HEK293 (cell line): ENCODE measurements around the gene GDE1.
"Not testable (repeated sequence)": the region's sequence is repeated elsewhere in the genome, so short reads cannot be mapped to it uniquely, and the experiment has no call there.

Source experiments
- CTCF ChIA-PET: fragments of 350-600 bp; formaldehyde crosslinking; extraction: SDS; loops from one replicate; lab custom pipeline; 2021; ENCODE audit warnings: antibody characterized with exemption; lab: Yijun Ruan, JAX
- POLR2A ChIA-PET: fragments of 300-600 bp; formaldehyde crosslinking; extraction: SDS; loops from one replicate; lab custom pipeline; 2020; ENCODE audit warnings: antibody characterized with exemption, inconsistent platforms; lab: Yijun Ruan, JAX
- H3K27ac ChIP-seq: fragments of 200-500 bp; sonication (Bioruptor generic); 2 replicates; pipeline ENCODE4 v1.5.1; 2014; ENCODE audit warnings: low read depth, low read length, control low read depth, inconsistent platforms; ENCODE audit errors: extremely low read depth
- H3K36me3 ChIP-seq, 2 experiments: fragments of 200-500 bp in 1 of 2; sonication (Bioruptor generic) in 1 of 2; 1 replicate in 1 of 2; 2 replicates in 1 of 2; pipeline ENCODE4 v1.5.1; 2014 to 2017; ENCODE audit warnings: inconsistent platforms in 2 of 2, low read length in 2 of 2; ENCODE audit not compliant: control insufficient read depth in 2 of 2, insufficient read depth in 1 of 2
- H3K4me1 ChIP-seq: fragments of 200-500 bp; sonication (Bioruptor generic); 2 replicates; pipeline ENCODE4 v1.5.1; 2014; ENCODE audit warnings: mild to moderate bottlenecking, low read length, inconsistent platforms; ENCODE audit not compliant: control insufficient read depth, insufficient read depth
- H3K4me3 ChIP-seq: 2 replicates; pipeline ENCODE4 v1.5.1; 2011; ENCODE audit warnings: low read depth, mild to moderate bottlenecking, control low read depth, low read length, moderate library complexity
- H3K9me3 ChIP-seq: fragments of 200-500 bp; sonication (Bioruptor generic); 2 replicates; pipeline ENCODE4 v1.5.1; 2014; ENCODE audit warnings: low read depth, low read length, inconsistent platforms; ENCODE audit not compliant: control insufficient read depth, insufficient read depth
- MZF1 ChIP-seq: fragments of 450-650 bp; formaldehyde crosslinking; IDR thresholded peaks from 2 replicates; pipeline ENCODE4 v1.5.1; 2017; ENCODE audit warnings: missing biosample characterization, missing genetic modification characterization, borderline replicate concordance
- OSR2 ChIP-seq: fragments of 450-650 bp; formaldehyde crosslinking; IDR thresholded peaks from 2 replicates; pipeline ENCODE4 v1.5.1; 2016; ENCODE audit warnings: missing biosample characterization, missing genetic modification characterization
- PRDM1 ChIP-seq: fragments of 450-650 bp; formaldehyde crosslinking; IDR thresholded peaks from 2 replicates; pipeline ENCODE4; 2016; ENCODE audit warnings: missing biosample characterization, missing genetic modification characterization
- TRIM28 ChIP-seq: IDR thresholded peaks from 2 replicates; pipeline ENCODE4 v1.6.1; 2011; ENCODE audit warnings: low read length, control low read depth, borderline replicate concordance
- ZFP69B ChIP-seq: fragments of 450-650 bp; formaldehyde crosslinking; IDR thresholded peaks from 2 replicates; pipeline ENCODE4 v1.5.1; 2016; ENCODE audit warnings: missing biosample characterization, missing genetic modification characterization
- ZIC2 ChIP-seq: fragments of 450-650 bp; formaldehyde crosslinking; IDR thresholded peaks from 2 replicates; pipeline ENCODE4 v1.5.1; 2016; ENCODE audit warnings: missing biosample characterization, missing genetic modification characterization
- ZNF133 ChIP-seq: fragments of 450-650 bp; formaldehyde crosslinking; IDR thresholded peaks from 2 replicates; pipeline ENCODE4 v1.5.1; 2016; ENCODE audit warnings: missing biosample characterization, missing genetic modification characterization
- ZNF174 ChIP-seq: fragments of 450-650 bp; formaldehyde crosslinking; IDR thresholded peaks from 2 replicates; pipeline ENCODE4 v1.5.0; 2017; ENCODE audit warnings: missing biosample characterization, mild to moderate bottlenecking, missing genetic modification characterization
- ZNF19 ChIP-seq: fragments of 450-650 bp; formaldehyde crosslinking; IDR thresholded peaks from 2 replicates; pipeline ENCODE4; 2016; ENCODE audit warnings: missing biosample characterization, missing genetic modification characterization, low read depth
- ZNF23 ChIP-seq: fragments of 450-650 bp; formaldehyde crosslinking; IDR thresholded peaks from 2 replicates; pipeline ENCODE4 v1.5.1; 2016; ENCODE audit warnings: missing biosample characterization, missing genetic modification characterization, borderline replicate concordance
- ZNF292 ChIP-seq: fragments of 450-650 bp; formaldehyde crosslinking; IDR thresholded peaks from 2 replicates; pipeline ENCODE4 v1.5.1; 2016; ENCODE audit warnings: low read depth, missing biosample characterization, missing genetic modification characterization, borderline replicate concordance
- ZNF341 ChIP-seq: fragments of 450-650 bp; formaldehyde crosslinking; IDR thresholded peaks from 2 replicates; pipeline ENCODE4; 2016; ENCODE audit warnings: low read depth, missing biosample characterization, missing genetic modification characterization
- ZNF416 ChIP-seq: fragments of 450-650 bp; formaldehyde crosslinking; IDR thresholded peaks from 2 replicates; pipeline ENCODE4 v1.5.1; 2016; ENCODE audit warnings: missing biosample characterization, missing genetic modification characterization
- ZNF423 ChIP-seq: fragments of 450-650 bp; formaldehyde crosslinking; IDR thresholded peaks from 2 replicates; pipeline ENCODE4 v1.5.1; 2016; ENCODE audit warnings: missing biosample characterization, missing genetic modification characterization
- ZNF501 ChIP-seq: fragments of 450-650 bp; formaldehyde crosslinking; IDR thresholded peaks from 2 replicates; pipeline ENCODE4 v1.5.1; 2016; ENCODE audit warnings: missing biosample characterization, missing genetic modification characterization
- ZNF571 ChIP-seq: fragments of 450-650 bp; formaldehyde crosslinking; IDR thresholded peaks from 2 replicates; pipeline ENCODE4 v1.5.0; 2017; ENCODE audit warnings: missing biosample characterization, missing genetic modification characterization
- ZNF585B ChIP-seq: fragments of 450-650 bp; formaldehyde crosslinking; IDR thresholded peaks from 2 replicates; pipeline ENCODE4 v1.5.1; 2016; ENCODE audit warnings: missing biosample characterization, missing genetic modification characterization
- ZNF624 ChIP-seq: fragments of 450-650 bp; formaldehyde crosslinking; IDR thresholded peaks from 2 replicates; pipeline ENCODE4 v1.5.1; 2017; ENCODE audit warnings: missing biosample characterization, missing genetic modification characterization
- ZNF660 ChIP-seq: fragments of 450-650 bp; IDR thresholded peaks from 2 replicates; pipeline ENCODE4 v1.5.1; 2018; ENCODE audit warnings: missing biosample characterization, mild to moderate bottlenecking, missing genetic modification characterization
- ZNF677 ChIP-seq: fragments of 450-650 bp; IDR thresholded peaks from 2 replicates; pipeline ENCODE4 v1.5.0; 2018; ENCODE audit warnings: missing biosample characterization, mild to moderate bottlenecking, missing genetic modification characterization, moderate library complexity
- ZNF76 ChIP-seq: fragments of 450-650 bp; formaldehyde crosslinking; IDR thresholded peaks from 2 replicates; pipeline ENCODE4; 2016; ENCODE audit warnings: low read depth, missing biosample characterization, missing genetic modification characterization, borderline replicate concordance
- ZNF768 ChIP-seq: fragments of 450-650 bp; formaldehyde crosslinking; IDR thresholded peaks from 2 replicates; pipeline ENCODE4 v1.5.1; 2018; ENCODE audit warnings: missing biosample characterization, mild to moderate bottlenecking, missing genetic modification characterization
- ZNF785 ChIP-seq: fragments of 450-650 bp; formaldehyde crosslinking; IDR thresholded peaks from 2 replicates; pipeline ENCODE4 v1.5.1; 2016; ENCODE audit warnings: missing biosample characterization, missing genetic modification characterization
- ZXDB ChIP-seq: fragments of 450-650 bp; formaldehyde crosslinking; IDR thresholded peaks from 2 replicates; pipeline ENCODE4 v1.5.1; 2016; ENCODE audit warnings: missing biosample characterization, missing genetic modification characterization
- TF ChIP-seq, protein P1 (sequence below): fragments of 450-650 bp; formaldehyde crosslinking; IDR thresholded peaks from 2 replicates; pipeline ENCODE4 v1.5.1; 2016; ENCODE audit warnings: missing biosample characterization, missing genetic modification characterization

The GDE1 gene

DNA sequence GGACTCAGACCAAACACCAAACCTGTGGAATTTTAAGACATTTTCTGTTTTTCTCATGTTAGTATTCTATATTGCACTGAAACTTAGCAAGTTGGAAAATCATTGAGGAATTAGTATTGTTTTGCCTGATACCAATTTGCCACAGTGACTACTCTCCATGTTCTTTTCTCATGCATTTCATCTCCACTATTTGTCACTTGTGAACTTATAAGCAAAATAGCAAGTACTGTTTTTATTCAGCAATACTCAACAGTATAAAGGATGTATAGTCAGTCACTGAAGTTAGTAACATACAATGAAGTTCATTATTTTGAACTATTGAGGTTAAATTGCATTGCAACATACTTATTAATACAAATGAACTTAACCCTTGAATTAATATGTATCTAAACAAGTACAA is 27.8 kb upstream of the GDE1 start (continued):
- TF ChIP-seq ZNF341 (no peak), OSR2 (tag by site-specific recombination) (no peak), ZNF19 (tag by site-specific recombination) (no peak)
- TF ChIP-seq, protein P1, sequence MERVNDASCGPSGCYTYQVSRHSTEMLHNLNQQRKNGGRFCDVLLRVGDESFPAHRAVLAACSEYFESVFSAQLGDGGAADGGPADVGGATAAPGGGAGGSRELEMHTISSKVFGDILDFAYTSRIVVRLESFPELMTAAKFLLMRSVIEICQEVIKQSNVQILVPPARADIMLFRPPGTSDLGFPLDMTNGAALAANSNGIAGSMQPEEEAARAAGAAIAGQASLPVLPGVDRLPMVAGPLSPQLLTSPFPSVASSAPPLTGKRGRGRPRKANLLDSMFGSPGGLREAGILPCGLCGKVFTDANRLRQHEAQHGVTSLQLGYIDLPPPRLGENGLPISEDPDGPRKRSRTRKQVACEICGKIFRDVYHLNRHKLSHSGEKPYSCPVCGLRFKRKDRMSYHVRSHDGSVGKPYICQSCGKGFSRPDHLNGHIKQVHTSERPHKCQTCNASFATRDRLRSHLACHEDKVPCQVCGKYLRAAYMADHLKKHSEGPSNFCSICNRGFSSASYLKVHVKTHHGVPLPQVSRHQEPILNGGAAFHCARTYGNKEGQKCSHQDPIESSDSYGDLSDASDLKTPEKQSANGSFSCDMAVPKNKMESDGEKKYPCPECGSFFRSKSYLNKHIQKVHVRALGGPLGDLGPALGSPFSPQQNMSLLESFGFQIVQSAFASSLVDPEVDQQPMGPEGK = no peak

DNA sequence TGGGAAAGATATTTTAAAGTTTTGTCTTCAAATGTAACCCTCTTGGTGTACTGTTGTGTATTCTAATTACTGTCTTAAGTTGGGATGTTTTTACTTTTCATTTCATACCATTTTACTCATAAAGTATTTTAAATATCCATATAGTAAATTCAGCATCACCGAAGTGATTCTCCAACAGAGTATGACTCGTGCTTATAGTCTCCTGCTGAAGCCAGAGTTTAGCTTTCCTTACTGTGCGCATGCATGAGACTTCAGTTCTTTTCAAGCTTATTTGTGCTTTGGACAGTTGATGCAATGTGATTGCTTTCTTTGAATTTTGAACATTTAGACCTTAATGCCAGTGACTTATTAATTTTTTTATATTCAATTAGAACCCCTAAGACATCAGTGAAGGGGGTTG is 26.2 kb upstream of the GDE1 start:
- Histone ChIP-seq H3K4me1 (no peaks in the 10 kb centered on the region), H3K36me3 (peaks cover 44 to 85% of the 10 kb centered on the region in 2 experiments), H3K9me3 (no peaks in the 10 kb centered on the region), H3K27ac (no peak overlapping the region), H3K4me3 (no peak overlapping the region)
- ChIA-PET POLR2A (no interaction called here), CTCF (interaction anchor here (0.5 kb wide), 1 partner anchor 147 kb away, joined by 3 read pairs; no protein-coding TSS in a partner anchor)
- TF ChIP-seq TRIM28 = no peak
- no peak for TF ChIP-seq ZNF133 (tag by site-specific recombination)
- TF ChIP-seq ZNF416 = no peak
- TF ChIP-seq ZNF23 (tag by site-specific recombination) = no peak
- no peak for TF ChIP-seq ZNF768 (tag by site-specific recombination)
- TF ChIP-seq ZNF423 (tag by site-specific recombination) = no peak

DNA sequence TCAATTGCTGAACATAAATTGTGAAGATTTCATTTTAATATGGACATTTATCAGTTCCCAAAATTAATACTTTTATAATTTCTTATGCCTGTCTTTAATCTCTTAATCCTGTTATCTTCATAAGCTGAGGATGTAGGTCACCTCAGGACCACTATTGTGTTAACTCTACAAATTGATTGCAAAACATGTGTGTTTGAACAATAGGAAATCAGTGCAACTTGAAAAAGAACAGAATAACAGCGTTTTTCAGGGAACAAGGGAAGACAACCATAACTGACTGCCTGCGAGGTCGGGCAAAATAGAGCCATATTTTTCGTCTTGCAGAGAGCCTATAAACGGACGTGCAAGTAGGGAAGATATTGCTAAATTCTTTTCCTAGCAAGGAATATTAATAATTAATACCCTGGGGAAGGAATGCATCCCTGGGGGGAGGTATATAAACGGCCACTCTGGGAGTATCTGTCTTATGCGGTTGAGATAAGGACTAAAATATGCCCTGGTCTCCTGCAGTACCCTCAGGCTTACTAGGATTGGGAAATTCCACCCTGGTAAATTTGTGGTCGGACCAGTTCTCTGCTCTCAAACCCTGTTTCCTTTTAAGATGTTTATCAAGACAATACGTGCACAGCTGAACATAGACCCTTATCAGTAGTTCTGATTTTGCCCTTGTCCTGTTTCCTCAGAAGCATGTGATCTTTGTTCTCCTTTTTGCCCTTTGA is 21.5 kb upstream of the GDE1 start:
- H3K36me3 ChIP-seq = peaks cover 40 to 84% of the 10 kb centered on the region in 2 experiments
- CTCF ChIA-PET = not testable (repeated sequence)

DNA sequence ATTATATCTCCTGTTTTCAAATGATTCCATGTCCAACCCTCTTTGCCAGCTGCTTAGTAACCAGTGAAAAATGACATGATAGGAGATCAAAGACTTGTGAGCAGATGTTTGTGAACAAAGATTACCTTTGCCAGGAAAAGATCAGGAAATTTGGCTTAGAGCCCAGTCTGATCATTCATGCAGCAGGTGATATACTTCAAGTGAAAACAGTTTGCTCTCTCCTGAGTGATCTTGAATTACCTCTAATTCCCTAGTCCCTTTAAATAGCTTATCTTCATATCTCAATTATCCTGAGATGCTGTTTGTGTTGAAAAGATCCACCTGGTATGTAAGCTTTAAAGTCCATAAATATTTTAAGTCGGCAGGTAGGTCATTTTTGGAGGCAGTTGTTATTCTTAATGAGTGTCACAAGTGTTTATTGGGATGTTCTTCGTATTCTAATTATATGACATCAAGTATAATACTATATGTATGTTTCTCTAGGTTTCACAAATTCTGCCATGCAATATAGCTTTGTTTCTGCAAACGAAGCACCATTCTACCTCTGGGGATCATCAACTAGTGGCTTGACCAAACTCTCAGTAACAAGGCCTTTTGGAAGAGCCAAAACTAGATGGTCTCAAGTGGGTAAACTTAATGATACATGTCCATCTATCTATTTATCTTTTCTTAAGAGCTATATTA is 20.4 kb upstream of the GDE1 start:
- 0 out of 2 replicates have a peak overlapping the region, but pooled peaks have one; percentile 4 for H3K27ac ChIP-seq
- TF ChIP-seq MZF1 (tag by site-specific recombination) = no peak
- no peak for TF ChIP-seq ZNF174 (tag by site-specific recombination)
- TF ChIP-seq, all 188 proteins: peak for 0
- Histone ChIP-seq H3K4me1 (no peaks in the 10 kb centered on the region), H3K4me3 (no peak overlapping the region), H3K36me3 (peaks cover 42 to 80% of the 10 kb centered on the region in 2 experiments), H3K9me3 (no peaks in the 10 kb centered on the region)
- ChIA-PET POLR2A (no interaction called here), CTCF (interaction anchor here (0.8 kb wide), 1 partner anchor 13 kb away, joined by 5 read pairs; the partner anchor contains the start of gene VPS35L)

More for the DNA sequence above, 21.5 kb upstream of the GDE1 start:
- H3K4me1 ChIP-seq, H3K9me3 ChIP-seq, POLR2A ChIA-PET, H3K27ac ChIP-seq, H3K4me3 ChIP-seq: not testable (repeated sequence)

DNA sequence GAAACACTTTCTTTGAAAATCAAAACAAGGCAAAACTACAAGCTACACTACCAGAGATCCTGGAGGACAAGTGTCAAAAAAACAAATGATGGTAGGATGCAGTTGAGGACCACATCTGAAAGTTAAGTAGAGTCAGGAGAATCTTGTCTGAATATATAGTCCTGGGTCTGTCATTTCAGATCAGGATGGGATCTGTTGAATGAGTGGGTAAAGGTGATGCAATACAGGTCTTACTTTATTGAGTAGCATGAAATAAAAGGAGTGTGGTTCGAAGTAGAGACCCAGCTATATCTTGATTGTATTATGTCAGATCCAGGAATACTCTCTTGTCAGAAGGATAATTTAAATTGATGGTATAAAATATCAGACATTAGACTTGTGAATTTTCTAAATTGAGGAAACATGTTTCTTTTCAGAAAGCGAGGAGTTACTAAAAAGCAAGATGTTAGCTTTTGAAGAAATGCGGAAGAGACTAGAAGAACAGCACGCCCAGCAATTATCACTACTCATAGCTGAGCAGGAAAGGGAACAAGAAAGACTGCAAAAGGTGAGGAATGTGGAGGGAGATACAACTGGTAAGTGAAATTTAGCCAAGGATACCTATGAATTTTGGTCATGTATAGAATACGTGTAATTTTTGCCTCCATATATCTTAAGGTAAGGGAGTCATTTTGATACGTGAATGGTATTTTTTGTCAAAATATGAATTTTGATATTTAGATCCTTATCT is 18.5 kb upstream of the GDE1 start:
- H3K4me3 ChIP-seq = no peak overlapping the region
- H3K36me3 ChIP-seq = peaks cover 33 to 84% of the 10 kb centered on the region in 2 experiments
- no peak overlapping the region for H3K27ac ChIP-seq
- no peaks in the 10 kb centered on the region for H3K4me1 ChIP-seq
- no peaks in the 10 kb centered on the region for H3K9me3 ChIP-seq
- ChIA-PET POLR2A (no interaction called here), CTCF (interaction anchor here (1.0 to 2.4 kb wide), 2 partner anchors 14 to 843 kb away, joined by 3 to 17 read pairs; partner anchors contain the start of gene VPS35L)
- TF ChIP-seq ZNF677 (no peak), ZNF585B (tag by site-specific recombination) (no peak), ZNF785 (tag by site-specific recombination) (no peak), ZIC2 (tag by site-specific recombination) (no peak), PRDM1 (tag by site-specific recombination) (no peak), ZNF501 (tag by site-specific recombination) (no peak), ZNF76 (tag by site-specific recombination) (no peak), ZNF660 (tag by site-specific recombination) (no peak), ZXDB (tag by site-specific recombination) (no peak), ZNF292 (tag by site-specific recombination) (no peak), ZFP69B (tag by site-specific recombination) (no peak), ZNF624 (no peak), ZNF571 (tag by site-specific recombination) (no peak)
